BLaER1 treated with 17β-estradiol and CSF1 and Interleukin-3, amounts not matched to agents 10 nM and 100 nM (cell line): ENCODE data around the gene DOCK8.

Experiments
- H3K27ac ChIP-seq, 11 experiments: shearing (Covaris generic); formaldehyde crosslinking; 2 replicates each; pipeline ENCODE4 v1.8.1; 2022
- H3K27me3 ChIP-seq, 11 experiments: shearing (Covaris generic); formaldehyde crosslinking; 2 replicates each; pipeline ENCODE4 v1.8.1; 2022
- H3K36me3 ChIP-seq, 11 experiments: shearing (Covaris generic); formaldehyde crosslinking; 2 replicates each; pipeline ENCODE4 v1.8.1; 2022
- H3K4me1 ChIP-seq, 10 experiments: shearing (Covaris generic); formaldehyde crosslinking; 2 replicates each; pipeline ENCODE4 v1.8.1; 2022
- H3K4me2 ChIP-seq, 11 experiments: shearing (Covaris generic); formaldehyde crosslinking; 2 replicates each; pipeline ENCODE4 v1.8.1; 2022
- H3K4me3 ChIP-seq, 10 experiments: shearing (Covaris generic); formaldehyde crosslinking; 2 replicates each; pipeline ENCODE4 v1.8.1; 2022
- H3K9ac ChIP-seq, 11 experiments: shearing (Covaris generic); formaldehyde crosslinking; 2 replicates each; pipeline ENCODE4 v1.8.1; 2022
- H3K9me3 ChIP-seq, 11 experiments: shearing (Covaris generic); formaldehyde crosslinking; replicated peaks in 1 of 11; 2 replicates each; pipeline ENCODE4 v1.8.1; 2022
- H4K20me1 ChIP-seq, 11 experiments: shearing (Covaris generic); formaldehyde crosslinking; 2 replicates each; pipeline ENCODE4 v1.8.1; 2022
- Cebpa-rat ChIP-seq, 11 experiments: shearing (Covaris generic); IDR thresholded peaks; 2 replicates each; pipeline ENCODE4 v1.8.1; 2022

DOCK8 gene

GRCh38 chr9:311841-312240 lies 97.2 kb downstream of the DOCK8 start:
- Histone ChIP-seq H4K20me1 (no peaks in the 10 kb centered on the region), H3K36me3 (peaks cover 0 to 94% (median 39%) of the 10 kb centered on the region in 11 experiments; a peak in 17 of 22 replicates), H3K9me3 (peaks cover 0 to 3% (median 0%) of the 10 kb centered on the region in 11 experiments; a peak in 1 of 22 replicates), H3K4me3 (no peak overlapping the region), H3K9ac (no peak overlapping the region), H3K4me1 (peaks cover 12 to 15% (median 14%) of the 10 kb centered on the region in 10 experiments), H3K4me2 (no peak overlapping the region), H3K27me3 (no peaks in the 10 kb centered on the region), H3K27ac (peak overlapping the region in 1 of 11 experiments; percentile 22; a peak in 1 of 22 replicates)
- no peak for TF ChIP-seq Cebpa-rat (IDR thresholded peaks at IDR 0.05)

GRCh38 chr9:312596-313320 lies 98.1 kb downstream of the DOCK8 start:
- peaks cover 0 to 5% (median 0%) of the 10 kb centered on the region in 11 experiments; a peak in 2 of 22 replicates for H3K9me3 ChIP-seq
- peaks cover 0 to 94% (median 47%) of the 10 kb centered on the region in 11 experiments; a peak in 19 of 22 replicates for H3K36me3 ChIP-seq
- H3K4me3 ChIP-seq, result no peak overlapping the region
- H3K27me3 ChIP-seq, result no peaks in the 10 kb centered on the region
- no peak overlapping the region for H3K4me2 ChIP-seq
- peaks cover 13 to 24% (median 23%) of the 10 kb centered on the region in 10 experiments for H3K4me1 ChIP-seq
- TF ChIP-seq Cebpa-rat (IDR thresholded peaks at IDR 0.05), result no peak
- no peak overlapping the region for H3K27ac ChIP-seq
- no peaks in the 10 kb centered on the region for H4K20me1 ChIP-seq
- no peak overlapping the region for H3K9ac ChIP-seq

- no peaks in the 10 kb centered on the region for H3K27me3 ChIP-seq
- TF ChIP-seq Cebpa-rat (IDR thresholded peaks at IDR 0.05), result peak in 5 of 11 experiments; percentile 14 to 67 (median 51); a peak in 5 of 22 replicates
- H3K9me3 ChIP-seq, result peaks cover 10 to 28% (median 17%) of the 10 kb centered on the region in 11 experiments; a peak in 20 of 22 replicates
- H3K27ac ChIP-seq, result peak overlapping the region in 10 of 11 experiments; percentile 38 to 89 (median 82); a peak in 19 of 22 replicates
- H3K4me1 ChIP-seq, result peaks cover 13 to 38% (median 33%) of the 10 kb centered on the region in 10 experiments
- H3K4me3 ChIP-seq, result peak overlapping the region in 1 of 10 experiments; percentile 28; a peak in 3 of 20 replicates
- peaks cover 5 to 86% (median 72%) of the 10 kb centered on the region in 11 experiments; a peak in 20 of 22 replicates for H3K36me3 ChIP-seq
- H3K4me2 ChIP-seq, result peak overlapping the region in 10 of 11 experiments; percentile 36 to 79 (median 67); a peak in 19 of 22 replicates
- H3K9ac ChIP-seq, result peak overlapping the region; percentile 13 to 78 (median 66); a peak in 18 of 22 replicates
- H4K20me1 ChIP-seq, result no peaks in the 10 kb centered on the region
Measured at GRCh38 chr9:316382-316965, 101.8 kb downstream of the DOCK8 start.

GRCh38 chr9:318646-319045 lies 104.0 kb downstream of the DOCK8 start:
- H3K9ac ChIP-seq, result no peak overlapping the region
- no peaks in the 10 kb centered on the region for H3K27me3 ChIP-seq
- H3K27ac ChIP-seq, result peak overlapping the region in 8 of 11 experiments; percentile 3 to 89 (median 82); a peak in 13 of 22 replicates
- peak overlapping the region in 8 of 11 experiments; percentile 13 to 71 (median 45); a peak in 11 of 22 replicates for H3K4me2 ChIP-seq
- peaks cover 13 to 38% (median 33%) of the 10 kb centered on the region in 10 experiments for H3K4me1 ChIP-seq
- peaks cover 5 to 68% (median 50%) of the 10 kb centered on the region in 11 experiments; a peak in 19 of 22 replicates for H3K36me3 ChIP-seq
- no peak for TF ChIP-seq Cebpa-rat (IDR thresholded peaks at IDR 0.05)
- H3K4me3 ChIP-seq, result no peak overlapping the region
- peaks cover 10 to 28% (median 17%) of the 10 kb centered on the region in 11 experiments; a peak in 20 of 22 replicates for H3K9me3 ChIP-seq
- H4K20me1 ChIP-seq, result no peaks in the 10 kb centered on the region

- Histone ChIP-seq H3K9ac (no peak overlapping the region), H3K9me3 (peaks cover 0 to 3% (median 3%) of the 10 kb centered on the region in 11 experiments; a peak in 17 of 22 replicates), H3K4me1 (no peaks in the 10 kb centered on the region), H3K4me3 (no peak overlapping the region), H3K27me3 (no peaks in the 10 kb centered on the region), H3K27ac (no peak overlapping the region), H3K4me2 (no peak overlapping the region), H4K20me1 (no peaks in the 10 kb centered on the region), H3K36me3 (peaks cover 0 to 67% (median 21%) of the 10 kb centered on the region in 11 experiments; a peak in 15 of 22 replicates)
- no peak for TF ChIP-seq Cebpa-rat (IDR thresholded peaks at IDR 0.05)
Measured at GRCh38 chr9:324971-325370, 110.3 kb downstream of the DOCK8 start.

- H4K20me1 ChIP-seq, result no peaks in the 10 kb centered on the region
- peaks cover 0 to 81% (median 30%) of the 10 kb centered on the region in 11 experiments; a peak in 15 of 22 replicates for H3K36me3 ChIP-seq
- H3K9ac ChIP-seq, result no peak overlapping the region
- H3K27me3 ChIP-seq, result no peaks in the 10 kb centered on the region
- H3K4me1 ChIP-seq, result no peaks in the 10 kb centered on the region
- H3K4me2 ChIP-seq, result no peak overlapping the region
- peaks cover 0 to 7% (median 0%) of the 10 kb centered on the region in 11 experiments; a peak in 1 of 22 replicates for H3K9me3 ChIP-seq
- no peak for TF ChIP-seq Cebpa-rat (IDR thresholded peaks at IDR 0.05)
- no peak overlapping the region for H3K27ac ChIP-seq
- H3K4me3 ChIP-seq, result no peak overlapping the region
Measured at GRCh38 chr9:326667-327066, 112.0 kb downstream of the DOCK8 start.

- Histone ChIP-seq H3K27me3 (no peaks in the 10 kb centered on the region), H3K9ac (no peak overlapping the region), H4K20me1 (no peaks in the 10 kb centered on the region), H3K27ac (no peak overlapping the region), H3K4me1 (no peaks in the 10 kb centered on the region), H3K9me3 (peaks cover 0 to 7% (median 0%) of the 10 kb centered on the region in 11 experiments; a peak in 3 of 22 replicates), H3K36me3 (peaks cover 7 to 97% (median 46%) of the 10 kb centered on the region in 11 experiments; a peak in 19 of 22 replicates), H3K4me3 (no peak overlapping the region), H3K4me2 (no peak overlapping the region)
- TF ChIP-seq Cebpa-rat (IDR thresholded peaks at IDR 0.05), result no peak
Measured at GRCh38 chr9:328453-328852, 113.8 kb downstream of the DOCK8 start.

- Histone ChIP-seq H3K4me3 (no peak overlapping the region), H3K9ac (no peak overlapping the region)
Measured at GRCh38 chr9:331197-331596, 116.5 kb downstream of the DOCK8 start.

More at GRCh38 chr9:331197-331596, 116.5 kb downstream of the DOCK8 start:
- no peak overlapping the region for H3K27ac ChIP-seq
- no peak overlapping the region for H3K4me2 ChIP-seq
- H3K4me1 ChIP-seq, result peaks cover 0 to 23% (median 21%) of the 10 kb centered on the region in 10 experiments; a peak in 15 of 20 replicates
- no peaks in the 10 kb centered on the region for H3K27me3 ChIP-seq
- peaks cover 0 to 7% (median 0%) of the 10 kb centered on the region in 11 experiments; a peak in 3 of 22 replicates for H3K9me3 ChIP-seq
- H4K20me1 ChIP-seq, result no peaks in the 10 kb centered on the region
- H3K36me3 ChIP-seq, result peaks cover 7 to 100% (median 61%) of the 10 kb centered on the region in 11 experiments; a peak in 20 of 22 replicates
- TF ChIP-seq Cebpa-rat (IDR thresholded peaks at IDR 0.05), result no peak
